Measurements from ENCODE around the gene TRPM4.
A peak's percentile ranks its signal among the peaks of the same experiment; 100 is the strongest.

DNA sequence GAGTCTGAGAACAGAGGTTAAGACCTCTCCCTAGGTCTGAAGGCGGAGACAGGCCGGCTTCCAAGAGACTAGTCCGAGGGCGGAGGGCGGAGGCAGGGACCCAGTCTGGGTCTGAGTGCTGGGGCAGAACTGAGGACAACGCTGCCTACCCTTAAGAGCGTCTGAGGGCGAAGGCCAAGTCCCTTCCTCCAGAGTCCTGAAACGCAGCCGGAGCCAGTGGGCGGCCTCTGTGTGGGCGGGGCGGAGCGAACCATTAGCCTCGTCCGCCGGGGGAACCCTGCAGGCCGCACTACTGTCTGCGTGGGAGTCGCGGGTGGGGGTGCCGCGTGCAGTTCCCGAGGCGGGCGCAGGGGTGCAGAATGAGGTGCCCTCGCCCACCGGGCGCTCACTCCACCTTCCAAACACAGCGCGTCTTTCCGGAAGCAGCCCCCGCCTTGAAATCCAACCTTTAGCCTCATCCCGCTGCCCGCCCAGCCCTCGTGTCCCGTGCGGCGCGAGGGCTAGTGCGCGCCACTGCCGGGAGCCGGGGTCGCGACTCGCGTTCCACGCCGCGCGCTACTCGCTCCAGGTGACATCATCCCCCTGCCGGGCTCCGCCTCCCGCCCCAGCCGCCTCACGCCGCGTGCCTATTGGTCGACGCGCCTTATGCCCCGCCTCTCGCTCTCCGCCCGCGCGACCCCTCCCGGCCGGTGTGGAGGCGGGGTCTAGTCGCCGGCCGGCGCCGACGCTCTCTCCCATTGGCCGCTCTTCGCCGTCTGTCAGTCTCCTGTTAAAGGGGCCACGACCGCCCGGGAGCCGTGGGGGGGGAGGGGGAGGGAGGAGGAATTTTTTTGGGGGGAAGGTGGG is 38.8 kb upstream of the TRPM4 start, which contains the start of gene C19orf73:
- peak; percentile 23 to 51; a peak in 1 of 4 replicates for TF ChIP-seq REST (IDR thresholded peaks at IDR 0.05; ENCODE audit: insufficient read depth in 1 of 2, low read depth in 2 of 2, low read length in 2 of 2)
- TF ChIP-seq POLR2AphosphoS5 (IDR thresholded peaks at IDR 0.05; ENCODE audit: low read depth, low read length), result peak; percentile 60; the same call in 1 of the 2 replicates
- TF ChIP-seq TAF1 (IDR thresholded peaks at IDR 0.05; ENCODE audit: borderline replicate concordance, insufficient read depth, low read length), result no peak; the same call in 1 of the 2 replicates
- TF ChIP-seq SIN3A (IDR thresholded peaks at IDR 0.05; ENCODE audit: borderline replicate concordance, insufficient read depth, low read length), result no peak
